Ecto neural progenitor cell (in vitro differentiated cells): Measurements from ENCODE around the gene KIF14.
"Not testable (repeated sequence)": the region's sequence is repeated elsewhere in the genome, so short reads cannot be mapped to it uniquely, and the experiment has no call there.

Experiments
- DNase-seq: peaks from one replicate; pipeline ENCODE4 v3.0.0-alpha.2; 2018; ENCODE audit warnings: low spot score

KIF14 gene

GRCh38 chr1:200538179-200538578, 82.4 kb downstream of the KIF14 start:
- DNase-seq: no peak

GRCh38 chr1:200535605-200536004, 84.9 kb downstream of the KIF14 start:
- no peak for DNase-seq

- no peak for DNase-seq
These were observed 89.8 kb downstream of the KIF14 start for GRCh38 chr1:200530623-200531261.

- DNase-seq: no peak
These were observed 91.5 kb downstream of the KIF14 start for GRCh38 chr1:200528858-200529606.

GRCh38 chr1:200527670-200528069, 92.9 kb downstream of the KIF14 start:
- DNase-seq: no peak

- no peak for DNase-seq
These were observed 93.6 kb downstream of the KIF14 start for GRCh38 chr1:200526709-200527612.

- DNase-seq: no peak
These were observed 95.2 kb downstream of the KIF14 start for GRCh38 chr1:200525090-200525987.

GRCh38 chr1:200524551-200524950, 96.0 kb downstream of the KIF14 start:
- DNase-seq: not testable (repeated sequence)

- DNase-seq: no peak
These were observed 96.5 kb downstream of the KIF14 start for GRCh38 chr1:200524092-200524491.

GRCh38 chr1:200520735-200521134, 99.8 kb downstream of the KIF14 start:
- no peak for DNase-seq

- no peak for DNase-seq
These were observed 102.0 kb downstream of the KIF14 start for GRCh38 chr1:200518524-200518923.

- DNase-seq: no peak
These were observed 108.4 kb downstream of the KIF14 start for GRCh38 chr1:200512191-200512590.

GRCh38 chr1:200510228-200510623, 110.3 kb downstream of the KIF14 start:
- DNase-seq: peak; percentile 69

- no peak for DNase-seq
These were observed 114.1 kb downstream of the KIF14 start for GRCh38 chr1:200506471-200506870.

- no peak for DNase-seq
These were observed 115.3 kb downstream of the KIF14 start for GRCh38 chr1:200505257-200505656.
